HepG2 (cell line): Measurements from ENCODE around the gene ELAVL3. TPM values are rescaled to one million over a fixed set of nuclear protein-coding genes. Genes with fewer than 3 reads are reported as not detected.

Experiments used
- ATAC-seq: fragments of 200-7000 bp; cut with Tn5 transposase; 3 replicates; pipeline ENCODE4 v1.9.1; 2020; ENCODE audit warnings: mild to moderate bottlenecking, moderate library complexity
- BruUV-seq: library from RNA; stranded (reverse); fragments of 400-500 nt; replicated peaks from 2 replicates; lab custom pipeline; 2021; lab: Mats Ljungman, UMichigan
- CTCF ChIA-PET: fragments of 300-600 bp; formaldehyde crosslinking; extraction: SDS; loops from one replicate; lab custom pipeline; 2021; ENCODE audit warnings: low total read pairs, inconsistent platforms, low intra/inter-chr PET ratio; lab: Yijun Ruan, JAX
- POLR2A ChIA-PET: fragments of 350-600 bp; sonication (Branson Sonifier 250); formaldehyde crosslinking; loops from one replicate; lab custom pipeline; 2020; ENCODE audit warnings: antibody characterized with exemption, inconsistent platforms; lab: Yijun Ruan, JAX
- DNase-seq: peaks from one replicate; pipeline ENCODE4 v3.0.0-alpha.2; 2015; ENCODE audit warnings: low spot score
- FAIRE-seq: peaks from 3 replicates; lab custom pipeline; 2011; peaks lifted over from hg19 to GRCh38; lab: Jason Lieb, UNC
- H2AFZ ChIP-seq: one replicate; pipeline ENCODE4 v1.6.1; 2011; ENCODE audit warnings: low read length, inconsistent platforms
- H3K27ac ChIP-seq: fragments of 300-600 bp; 3 replicates; pipeline ENCODE4 v1.8.0; 2011; ENCODE audit warnings: mixed run types, mild to moderate bottlenecking, mixed read lengths, low read length, inconsistent platforms; ENCODE audit not compliant: insufficient read depth; ENCODE audit errors: extremely low read length
- H3K27me3 ChIP-seq, 2 experiments: fragments of 200-600 bp in 1 of 2; 2 replicates in 1 of 2; 3 replicates in 1 of 2; pipeline versions ENCODE4 v1.6.0 to v1.8.0; 2011; ENCODE audit warnings: low read length in 2 of 2, mild to moderate bottlenecking in 2 of 2, moderate library complexity in 2 of 2, inconsistent platforms in 1 of 2; ENCODE audit not compliant: insufficient read depth in 2 of 2, control insufficient read depth in 1 of 2
- H3K36me3 ChIP-seq, 2 experiments: fragments of 200-600 bp in 1 of 2; replicated peaks in 1 of 2; 2 replicates in 1 of 2; 3 replicates in 1 of 2; pipeline versions ENCODE4 v1.5.1 to v1.8.0; 2011; ENCODE audit warnings: low read length in 2 of 2, inconsistent platforms in 1 of 2; ENCODE audit not compliant: insufficient read depth in 2 of 2, control insufficient read depth in 1 of 2
- H3K4me1 ChIP-seq: 2 replicates; pipeline ENCODE4 v1.5.1; 2012; ENCODE audit warnings: low read length, inconsistent platforms; ENCODE audit not compliant: insufficient read depth
- H3K4me2 ChIP-seq: 2 replicates; pipeline ENCODE4 v1.6.0; 2011; ENCODE audit warnings: low read depth, low read length, inconsistent platforms
- H3K4me3 ChIP-seq, 3 experiments: fragments of 200-600 bp in 1 of 3; sonication (generic), shearing (Covaris generic) in 1 of 3; replicated peaks in 1 of 3; 2 replicates each; pipeline ENCODE4 v1.5.1; 2011 to 2016; ENCODE audit warnings: low read length in 3 of 3, inconsistent platforms in 2 of 3, low read depth in 2 of 3, mild to moderate bottlenecking in 2 of 3, control low read depth in 1 of 3, mixed read lengths in 1 of 3; ENCODE audit not compliant: insufficient read depth in 1 of 3
- H3K79me2 ChIP-seq: one replicate; pipeline ENCODE4 v1.6.1; 2011; ENCODE audit warnings: low read length, inconsistent platforms; ENCODE audit not compliant: insufficient read depth
- H3K9ac ChIP-seq: 2 replicates; pipeline ENCODE4 v1.6.0; 2011; ENCODE audit warnings: mild to moderate bottlenecking, low read depth, low read length, inconsistent platforms; ENCODE audit not compliant: insufficient read depth
- H3K9me3 ChIP-seq: 2 replicates; pipeline ENCODE4 v1.5.1; 2012; ENCODE audit warnings: mild to moderate bottlenecking, low read length
- H4K20me1 ChIP-seq: 2 replicates; pipeline ENCODE4 v1.6.0; 2011; ENCODE audit warnings: inconsistent platforms, mild to moderate bottlenecking, low read length, moderate library complexity; ENCODE audit not compliant: insufficient read depth
- ATAD3A ChIP-seq: sonication (generic); formaldehyde crosslinking; IDR thresholded peaks from 2 replicates; pipeline ENCODE4 v1.4.0; 2020; ENCODE audit warnings: missing genetic modification reagents
- DNMT1 ChIP-seq: sonication (generic); formaldehyde crosslinking; IDR thresholded peaks from 2 replicates; pipeline ENCODE4 v1.5.1; 2020; ENCODE audit warnings: mild to moderate bottlenecking, missing genetic modification reagents
- E2F2 ChIP-seq: sonication (generic); formaldehyde crosslinking; IDR thresholded peaks from 2 replicates; pipeline ENCODE4 v1.4.0; 2020; ENCODE audit warnings: missing genetic modification reagents, borderline replicate concordance
- ESRRA ChIP-seq: sonication (generic); formaldehyde crosslinking; IDR thresholded peaks from 2 replicates; pipeline ENCODE4 v1.5.1; 2020; ENCODE audit warnings: mild to moderate bottlenecking, low read depth, missing genetic modification reagents
- FLYWCH1 ChIP-seq: sonication (generic); formaldehyde crosslinking; IDR thresholded peaks from 2 replicates; pipeline ENCODE4 v1.8.1; 2023; ENCODE audit warnings: mild to moderate bottlenecking, missing genetic modification reagents
- HOXD1 ChIP-seq: sonication (generic); formaldehyde crosslinking; IDR thresholded peaks from 2 replicates; pipeline ENCODE4 v1.5.0; 2020; ENCODE audit warnings: missing genetic modification reagents
- NFKB2 ChIP-seq: sonication (generic); formaldehyde crosslinking; IDR thresholded peaks from 2 replicates; pipeline ENCODE4 v1.4.0; 2020; ENCODE audit warnings: missing genetic modification reagents, borderline replicate concordance
- NONO ChIP-seq, 2 experiments: fragments of 450-650 bp in 1 of 2; sonication (generic) in 1 of 2; formaldehyde crosslinking in 1 of 2; IDR thresholded peaks in 1 of 2; conservative IDR thresholded peaks in 1 of 2; 2 replicates each; pipeline versions ENCODE4 v1.6.1 to v1.8.0; 2017 to 2022; ENCODE audit warnings: mild to moderate bottlenecking in 1 of 2, missing genetic modification reagents in 1 of 2, moderate library complexity in 1 of 2
- NR2F1 ChIP-seq, 2 experiments: fragments of 450-650 bp in 1 of 2; formaldehyde crosslinking in 1 of 2; IDR thresholded peaks; 2 replicates each; pipeline versions ENCODE4 v1.5.0 to v1.6.1; 2016 to 2020; ENCODE audit warnings: mild to moderate bottlenecking in 1 of 2, missing compliant biosample characterization in 1 of 2, missing genetic modification reagents in 1 of 2, moderate library complexity in 1 of 2
- SKI ChIP-seq: fragments of 450-650 bp; IDR thresholded peaks from one replicate; pipeline ENCODE4 v1.6.1; 2018; ENCODE audit warnings: mild to moderate bottlenecking; ENCODE audit not compliant: partially characterized antibody
- ZBTB38 ChIP-seq: sonication (generic); formaldehyde crosslinking; IDR thresholded peaks from 2 replicates; pipeline ENCODE4 v1.5.1; 2020; ENCODE audit warnings: mild to moderate bottlenecking, missing genetic modification reagents
- ZFYVE20 ChIP-seq: sonication (generic); formaldehyde crosslinking; IDR thresholded peaks from 2 replicates; pipeline ENCODE4 v1.8.0; 2023; ENCODE audit warnings: low read depth, mild to moderate bottlenecking, moderate library complexity, missing genetic modification reagents, borderline replicate concordance
- ZNF24 ChIP-seq: fragments of 450-650 bp; IDR thresholded peaks from 2 replicates; pipeline ENCODE4 v1.6.1; 2017; ENCODE audit warnings: antibody characterized with exemption, mild to moderate bottlenecking
- ZNF709 ChIP-seq: sonication (generic); formaldehyde crosslinking; IDR thresholded peaks from 2 replicates; pipeline ENCODE4 v1.5.0; 2020; ENCODE audit warnings: mild to moderate bottlenecking, missing genetic modification reagents
- ZNF839 ChIP-seq: sonication (generic); formaldehyde crosslinking; IDR thresholded peaks from 2 replicates; pipeline ENCODE4 v1.4.0; 2020; ENCODE audit warnings: missing genetic modification reagents, mild to moderate bottlenecking, borderline replicate concordance
- WGBS: methylation state at CpG from one replicate; pipeline ENCODE4 v1.1.6; 2017; ENCODE audit warnings: low lambda C conversion rate; 5-methylcytosine and 5-hydroxymethylcytosine counted together
- in situ Hi-C: cut with HindIII; loops from 2 replicates; pipeline ENCODE4 v1.10.0; 2017; ENCODE audit warnings: low pct_unique_long_range_greater_than_20kb; ENCODE audit not compliant: extremely low pct_ligation_motif_present
- intact Hi-C: fragments of 100-400 bp; cut with micrococcal nuclease; formaldehyde crosslinking; loops from one replicate; pipeline ENCODE4 v1.10.0; 2022; ENCODE audit not compliant: unreplicated experiment
- polyA plus RNA-seq, 8 experiments: library from polyadenylated mRNA; depleted of rRNA in 3 of 8; stranded (reverse) in 7 of 8; unstranded in 1 of 8; fragments of >200 nt; fragmentation: Illumina TruSeq in 4 of 8; extraction: Trizol in 4 of 8; gene quantifications; 2 replicates each; pipeline versions ENCODE4 v1.2.1 to v1.2.3, GENCODE V29; 2011 to 2016; ENCODE audit warnings: low read depth in 4 of 8, missing spikeins in 1 of 8, mixed read lengths in 1 of 8; ENCODE audit not compliant: insufficient read depth in 1 of 8
- total RNA-seq, 5 experiments: library from RNA; depleted of rRNA; stranded (reverse); fragments of >200 nt; fragmentation: Illumina TruSeq; extraction: Trizol; gene quantifications; 2 replicates each; pipeline ENCODE4 v1.2.3, GENCODE V29; 2016; ENCODE audit warnings: low read depth in 1 of 5
- TF ChIP-seq, protein P1 (sequence below): sonication (generic); formaldehyde crosslinking; IDR thresholded peaks from 2 replicates; pipeline ENCODE4 v1.5.0; 2020; ENCODE audit warnings: missing genetic modification reagents, mild to moderate bottlenecking, borderline replicate concordance
- TF ChIP-seq, protein P2 (sequence below): sonication (generic); formaldehyde crosslinking; IDR thresholded peaks from 2 replicates; pipeline ENCODE4 v1.5.1; 2020; ENCODE audit warnings: missing genetic modification reagents, mild to moderate bottlenecking, borderline replicate concordance
- TF ChIP-seq, protein P3 (sequence below): sonication (generic); formaldehyde crosslinking; IDR thresholded peaks from 2 replicates; pipeline ENCODE4 v1.4.0; 2020; ENCODE audit warnings: missing genetic modification reagents

The ELAVL3 gene
- total and polyA plus RNA-seq, 2 of the 13 experiments (the other 11 are each of a cell fraction or from before 2014, with no cell fraction given): 0.03 TPM; not detected in 1

DNA sequence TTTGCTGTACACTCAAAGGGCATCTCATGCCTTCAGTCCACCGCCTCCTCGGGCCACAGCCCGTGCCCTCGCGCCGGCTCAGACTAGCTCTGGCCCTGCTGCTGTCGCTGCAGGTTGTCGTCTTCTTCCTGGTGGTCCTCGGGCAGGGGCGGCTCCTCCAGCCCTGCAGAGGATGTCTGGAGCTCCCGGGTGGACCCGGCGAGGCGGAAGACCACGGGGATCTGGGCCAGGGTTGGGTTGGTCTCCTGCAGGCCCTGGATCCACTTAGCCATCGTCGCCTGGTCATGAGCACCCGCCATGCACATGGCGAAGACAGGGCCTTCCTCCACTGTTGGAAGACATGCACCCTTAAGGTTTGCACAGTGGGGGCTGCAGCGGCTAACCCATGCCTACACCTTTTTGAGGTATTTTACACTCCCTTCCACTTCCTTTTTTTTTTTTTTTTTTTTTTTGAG is 25.3 kb upstream of the ELAVL3 start:
- TSS peak; percentile 81 for BruUV-seq
- WGBS: 86% methylated on average over 7 of the region's 20 CpGs
- peak overlapping the region; percentile 84 for H3K4me2 ChIP-seq
- H2AFZ ChIP-seq: no peak overlapping the region
- FAIRE-seq: no peak
- peaks cover 18% of the 10 kb centered on the region for H3K4me1 ChIP-seq
- CTCF ChIA-PET: no interaction called here
- peaks cover 2% of the 10 kb centered on the region in 2 experiments; a peak in 2 of 5 replicates for H3K36me3 ChIP-seq
- POLR2A ChIA-PET: interaction anchor here (0.7 kb wide), 1 partner anchor 80 kb away, joined by 4 read pairs; no protein-coding TSS in a partner anchor
- DNase-seq: no peak
- H3K27ac ChIP-seq: peak overlapping the region; percentile 77
- in situ Hi-C loops (no loop called here), intact Hi-C loops (no loop called here)
- peak; percentile 16 for ATAC-seq
- peak overlapping the region; percentile 80 for H3K9ac ChIP-seq
- H3K27me3 ChIP-seq: no peaks in the 10 kb centered on the region
- H3K4me3 ChIP-seq: peak overlapping the region; percentile 77 to 84 (median 81); a peak in 5 of 6 replicates
- no peaks in the 10 kb centered on the region for H3K9me3 ChIP-seq
- H3K79me2 ChIP-seq: peaks cover 6% of the 10 kb centered on the region
- no peaks in the 10 kb centered on the region; the same call in 1 of the 2 replicates for H4K20me1 ChIP-seq
- no peak; the same call in 1 of the 2 replicates for TF ChIP-seq ESRRA (CRISPR knock-in tag)
- no peak for TF ChIP-seq ZNF839 (CRISPR knock-in tag)
- no peak for TF ChIP-seq DNMT1 (CRISPR knock-in tag)
- TF ChIP-seq, protein P1, sequence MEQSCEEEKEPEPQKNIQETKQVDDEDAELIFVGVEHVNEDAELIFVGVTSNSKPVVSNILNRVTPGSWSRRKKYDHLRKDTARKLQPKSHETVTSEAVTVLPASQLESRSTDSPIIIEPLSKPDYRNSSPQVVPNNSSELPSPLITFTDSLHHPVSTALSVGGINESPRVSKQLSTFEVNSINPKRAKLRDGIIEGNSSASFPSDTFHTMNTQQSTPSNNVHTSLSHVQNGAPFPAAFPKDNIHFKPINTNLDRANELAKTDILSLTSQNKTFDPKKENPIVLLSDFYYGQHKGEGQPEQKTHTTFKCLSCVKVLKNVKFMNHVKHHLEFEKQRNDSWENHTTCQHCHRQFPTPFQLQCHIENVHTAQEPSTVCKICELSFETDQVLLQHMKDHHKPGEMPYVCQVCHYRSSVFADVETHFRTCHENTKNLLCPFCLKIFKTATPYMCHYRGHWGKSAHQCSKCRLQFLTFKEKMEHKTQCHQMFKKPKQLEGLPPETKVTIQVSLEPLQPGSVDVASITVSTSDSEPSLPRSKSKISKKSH (CRISPR knock-in tag): no peak
- 0 out of 2 replicates have a peak, but pooled peaks have one; percentile 52 for TF ChIP-seq FLYWCH1 (CRISPR knock-in tag)
- peak; percentile 5; the same call in 1 of the 2 replicates for TF ChIP-seq HOXD1 (CRISPR knock-in tag)
- no peak for TF ChIP-seq ZNF709 (CRISPR knock-in tag)
- TF ChIP-seq SKI: no peak
- peak; percentile 90 for TF ChIP-seq ZBTB38 (CRISPR knock-in tag)
- no peak for TF ChIP-seq ZNF24
- TF ChIP-seq, protein P2, sequence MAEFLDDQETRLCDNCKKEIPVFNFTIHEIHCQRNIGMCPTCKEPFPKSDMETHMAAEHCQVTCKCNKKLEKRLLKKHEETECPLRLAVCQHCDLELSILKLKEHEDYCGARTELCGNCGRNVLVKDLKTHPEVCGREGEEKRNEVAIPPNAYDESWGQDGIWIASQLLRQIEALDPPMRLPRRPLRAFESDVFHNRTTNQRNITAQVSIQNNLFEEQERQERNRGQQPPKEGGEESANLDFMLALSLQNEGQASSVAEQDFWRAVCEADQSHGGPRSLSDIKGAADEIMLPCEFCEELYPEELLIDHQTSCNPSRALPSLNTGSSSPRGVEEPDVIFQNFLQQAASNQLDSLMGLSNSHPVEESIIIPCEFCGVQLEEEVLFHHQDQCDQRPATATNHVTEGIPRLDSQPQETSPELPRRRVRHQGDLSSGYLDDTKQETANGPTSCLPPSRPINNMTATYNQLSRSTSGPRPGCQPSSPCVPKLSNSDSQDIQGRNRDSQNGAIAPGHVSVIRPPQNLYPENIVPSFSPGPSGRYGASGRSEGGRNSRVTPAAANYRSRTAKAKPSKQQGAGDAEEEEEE (CRISPR knock-in tag): no peak
- peak; percentile 1; the same call in 1 of the 2 replicates for TF ChIP-seq NFKB2 (CRISPR knock-in tag)
- TF ChIP-seq ZFYVE20 (CRISPR knock-in tag): no peak
- TF ChIP-seq, protein P3, sequence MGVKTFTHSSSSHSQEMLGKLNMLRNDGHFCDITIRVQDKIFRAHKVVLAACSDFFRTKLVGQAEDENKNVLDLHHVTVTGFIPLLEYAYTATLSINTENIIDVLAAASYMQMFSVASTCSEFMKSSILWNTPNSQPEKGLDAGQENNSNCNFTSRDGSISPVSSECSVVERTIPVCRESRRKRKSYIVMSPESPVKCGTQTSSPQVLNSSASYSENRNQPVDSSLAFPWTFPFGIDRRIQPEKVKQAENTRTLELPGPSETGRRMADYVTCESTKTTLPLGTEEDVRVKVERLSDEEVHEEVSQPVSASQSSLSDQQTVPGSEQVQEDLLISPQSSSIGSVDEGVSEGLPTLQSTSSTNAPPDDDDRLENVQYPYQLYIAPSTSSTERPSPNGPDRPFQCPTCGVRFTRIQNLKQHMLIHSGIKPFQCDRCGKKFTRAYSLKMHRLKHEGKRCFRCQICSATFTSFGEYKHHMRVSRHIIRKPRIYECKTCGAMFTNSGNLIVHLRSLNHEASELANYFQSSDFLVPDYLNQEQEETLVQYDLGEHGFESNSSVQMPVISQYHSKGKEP (CRISPR knock-in tag): no peak
- no peak for TF ChIP-seq NR2F1 (CRISPR knock-in tag; IDR thresholded peaks at IDR 0.05)
- TF ChIP-seq NONO (IDR thresholded peaks at IDR 0.05): no peak
- TF ChIP-seq NONO (CRISPR knock-in tag; conservative IDR thresholded peaks at IDR 0.05): peak; percentile 15; the same call in 1 of the 2 replicates
- TF ChIP-seq ATAD3A (CRISPR knock-in tag): no peak
- 0 out of 2 replicates have a peak, but pooled peaks have one; percentile 44 for TF ChIP-seq E2F2 (CRISPR knock-in tag)
